Measurements from ENCODE around the gene PAN2. TPM values are rescaled to one million over a fixed set of nuclear protein-coding genes. Genes with fewer than 3 reads are reported as not detected.
"Not testable (repeated sequence)": the region's sequence is repeated elsewhere in the genome, so short reads cannot be mapped to it uniquely, and the experiment has no call there.

The PAN2 gene
- total and polyA plus RNA-seq, 8 donors: 4.9 to 146 (median 45.3) TPM

DNA sequence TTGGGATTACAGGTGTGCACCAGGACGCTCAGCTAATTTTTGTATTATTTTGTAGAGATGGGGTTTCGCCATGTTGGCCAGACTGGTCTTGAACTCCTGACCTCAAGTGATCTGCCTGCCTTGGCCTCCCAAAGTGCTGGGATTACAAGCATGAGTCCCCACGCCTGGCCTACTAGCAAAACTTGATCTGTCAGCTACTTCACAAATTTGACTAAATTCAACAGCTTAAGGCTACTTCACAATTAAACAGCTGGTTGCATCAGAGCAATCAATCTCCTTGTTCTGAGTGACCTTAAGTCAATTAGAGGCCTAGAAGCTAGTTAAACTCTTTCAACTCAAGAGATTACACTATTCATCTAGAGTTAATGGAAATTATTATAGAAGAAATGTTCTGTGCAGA is 54.9 kb downstream of the PAN2 start:
- DNase-seq: no peak
- peaks cover 0 to 11% (median 0%) of the 10 kb centered on the region in 4 donors for H3K4me1 ChIP-seq
- TF ChIP-seq POLR2A (IDR thresholded peaks at IDR 0.05) (no peak), EP300 (IDR thresholded peaks at IDR 0.05) (no peak), POLR2AphosphoS5 (IDR thresholded peaks at IDR 0.05) (no peak)
- TF ChIP-seq, protein P1, sequence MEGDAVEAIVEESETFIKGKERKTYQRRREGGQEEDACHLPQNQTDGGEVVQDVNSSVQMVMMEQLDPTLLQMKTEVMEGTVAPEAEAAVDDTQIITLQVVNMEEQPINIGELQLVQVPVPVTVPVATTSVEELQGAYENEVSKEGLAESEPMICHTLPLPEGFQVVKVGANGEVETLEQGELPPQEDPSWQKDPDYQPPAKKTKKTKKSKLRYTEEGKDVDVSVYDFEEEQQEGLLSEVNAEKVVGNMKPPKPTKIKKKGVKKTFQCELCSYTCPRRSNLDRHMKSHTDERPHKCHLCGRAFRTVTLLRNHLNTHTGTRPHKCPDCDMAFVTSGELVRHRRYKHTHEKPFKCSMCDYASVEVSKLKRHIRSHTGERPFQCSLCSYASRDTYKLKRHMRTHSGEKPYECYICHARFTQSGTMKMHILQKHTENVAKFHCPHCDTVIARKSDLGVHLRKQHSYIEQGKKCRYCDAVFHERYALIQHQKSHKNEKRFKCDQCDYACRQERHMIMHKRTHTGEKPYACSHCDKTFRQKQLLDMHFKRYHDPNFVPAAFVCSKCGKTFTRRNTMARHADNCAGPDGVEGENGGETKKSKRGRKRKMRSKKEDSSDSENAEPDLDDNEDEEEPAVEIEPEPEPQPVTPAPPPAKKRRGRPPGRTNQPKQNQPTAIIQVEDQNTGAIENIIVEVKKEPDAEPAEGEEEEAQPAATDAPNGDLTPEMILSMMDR (IDR thresholded peaks at IDR 0.05): no peak
- no peaks in the 10 kb centered on the region for H3K9me3 ChIP-seq
- no peak overlapping the region for H3K4me3 ChIP-seq
- H3K27me3 ChIP-seq: no peaks in the 10 kb centered on the region
- H3K36me3 ChIP-seq: peaks cover 78 to 100% (median 100%) of the 10 kb centered on the region in 4 donors
- intact Hi-C loops (cut with DNase I; ENCODE audit: low total_unique reads): no loop called here
- H3K27ac ChIP-seq: no peak overlapping the region
- 89 to 95% (median 94%) methylated on average over 3 of the region's 3 CpGs for WGBS, 5 donors

- Histone ChIP-seq H3K27me3 (no peaks in the 10 kb centered on the region), H3K27ac (no peak overlapping the region), H3K4me3 (no peak overlapping the region), H3K4me1 (peaks cover 0 to 10% (median 0%) of the 10 kb centered on the region in 4 donors), H3K9me3 (no peaks in the 10 kb centered on the region), H3K36me3 (peaks cover 65 to 100% (median 99%) of the 10 kb centered on the region in 4 donors)
- no peak for DNase-seq
- TF ChIP-seq POLR2AphosphoS5 (IDR thresholded peaks at IDR 0.05) (no peak), EP300 (IDR thresholded peaks at IDR 0.05) (no peak), POLR2A (IDR thresholded peaks at IDR 0.05) (no peak)
- TF ChIP-seq, protein P1 (IDR thresholded peaks at IDR 0.05): no peak
- intact Hi-C loops (cut with DNase I; ENCODE audit: low total_unique reads): no loop called here
- 94 to 98% (median 95%) methylated on average over 2 of the region's 2 CpGs for WGBS, 5 donors
These were observed 59.5 kb downstream of the PAN2 start for GRCh38 chr12:56274299-56274698.

DNA sequence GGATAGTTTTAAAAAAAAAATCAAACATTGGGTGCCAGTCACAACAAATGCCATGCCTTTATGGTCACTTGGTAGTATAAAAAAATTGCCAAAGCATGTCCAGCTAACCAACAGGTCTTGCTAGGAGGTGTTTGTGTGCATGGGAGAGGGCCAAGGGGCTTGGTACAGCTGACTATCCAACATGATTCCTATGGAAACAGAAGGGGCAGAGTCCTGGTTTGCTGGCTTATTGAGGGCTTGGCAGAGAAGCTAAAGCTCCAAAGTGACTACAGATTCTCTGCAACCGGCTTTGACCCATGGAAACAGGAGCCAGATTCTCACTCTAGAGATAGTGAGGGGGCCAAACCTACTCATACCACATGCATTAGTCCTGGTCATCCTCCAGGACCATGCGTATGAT is 61.3 kb downstream of the PAN2 start:
- H3K27me3 ChIP-seq; intact Hi-C loops (cut with DNase I; ENCODE audit: low total_unique reads); DNase-seq; H3K4me3 ChIP-seq; H3K9me3 ChIP-seq; H3K27ac ChIP-seq: not testable (repeated sequence)
- WGBS, 5 donors: 81 to 91% (median 88%) methylated on average over 2 of the region's 2 CpGs
- H3K4me1 ChIP-seq: peaks cover 3 to 20% (median 7%) of the 10 kb centered on the region in 4 donors
- peaks cover 51 to 89% (median 83%) of the 10 kb centered on the region in 4 donors for H3K36me3 ChIP-seq

DNA sequence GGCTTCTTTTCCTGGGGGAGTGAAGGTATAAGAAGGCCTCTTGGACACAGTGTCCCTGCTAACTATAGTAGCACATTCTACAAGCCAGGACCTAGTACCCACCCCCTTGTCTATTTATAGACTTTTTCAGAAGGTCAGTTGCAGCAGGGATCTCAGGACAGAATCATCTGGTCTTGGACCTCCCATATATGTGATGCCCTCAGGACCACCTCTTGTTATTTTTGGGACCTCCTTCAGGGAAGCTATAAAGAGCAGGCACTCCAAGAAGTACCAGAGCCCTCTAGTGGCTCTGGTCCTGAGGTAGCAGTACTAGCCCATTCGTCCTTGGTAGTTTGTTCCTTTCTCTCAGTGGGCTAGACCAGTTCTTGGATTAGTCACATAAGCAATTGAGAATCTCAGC is 62.8 kb downstream of the PAN2 start:
- Histone ChIP-seq H3K27ac (peak overlapping the region in 1 of 5 donors; percentile 54), H3K9me3 (no peaks in the 10 kb centered on the region), H3K36me3 (peaks cover 50 to 75% (median 68%) of the 10 kb centered on the region in 4 donors), H3K4me1 (peaks cover 10 to 28% (median 15%) of the 10 kb centered on the region in 4 donors), H3K27me3 (no peaks in the 10 kb centered on the region), H3K4me3 (no peak overlapping the region)
- intact Hi-C loops (cut with DNase I; ENCODE audit: low total_unique reads): no loop called here
- TF ChIP-seq, protein P1 (IDR thresholded peaks at IDR 0.05): peak in 3 of 7 experiments; percentile 6 to 11 (median 9)
- TF ChIP-seq POLR2AphosphoS5 (IDR thresholded peaks at IDR 0.05) (peak in 1 of 3 donors; percentile 10), EP300 (IDR thresholded peaks at IDR 0.05) (no peak), POLR2A (IDR thresholded peaks at IDR 0.05) (no peak)
- WGBS, 5 donors: 9 to 20% (median 10%) methylated on average over 1 of the region's 1 CpG
- peak in 1 of 2 donors; percentile 47 for DNase-seq

- H3K9me3 ChIP-seq: no peaks in the 10 kb centered on the region
- TF ChIP-seq POLR2AphosphoS5 (IDR thresholded peaks at IDR 0.05): no peak
- TF ChIP-seq EP300 (IDR thresholded peaks at IDR 0.05): no peak
- no peak for TF ChIP-seq POLR2A (IDR thresholded peaks at IDR 0.05)
- TF ChIP-seq, protein P1 (IDR thresholded peaks at IDR 0.05): no peak
- intact Hi-C loops (cut with DNase I; ENCODE audit: low total_unique reads): no loop called here
- peaks cover 10 to 33% (median 20%) of the 10 kb centered on the region in 4 donors for H3K4me1 ChIP-seq
- H3K4me3 ChIP-seq: peak overlapping the region; percentile 70 to 83 (median 78)
- peak overlapping the region; percentile 88 to 98 (median 95) for H3K27ac ChIP-seq
- DNase-seq: no peak
- H3K27me3 ChIP-seq: no peaks in the 10 kb centered on the region
- peaks cover 15 to 40% (median 34%) of the 10 kb centered on the region in 4 donors for H3K36me3 ChIP-seq
- 20 to 29% (median 24%) methylated on average over 20 to 21 of the region's 21 CpGs for WGBS, 5 donors
These were observed 66.2 kb downstream of the PAN2 start for GRCh38 chr12:56267443-56268071.
